ENCODE data around the gene PARP15.

PARP15 gene

GRCh38 chr3:122620399-122620798, 42.9 kb downstream of the PARP15 start:
- Histone ChIP-seq H2AFZ (ENCODE audit: low read depth) (no peak overlapping the region), H3K27me3 (ENCODE audit: insufficient read depth, low read depth) (no peaks in the 10 kb centered on the region), H4K20me1 (ENCODE audit: insufficient read depth) (no peaks in the 10 kb centered on the region), H3K79me2 (ENCODE audit: insufficient read depth, low read depth) (no peaks in the 10 kb centered on the region), H3K4me3 (IDR thresholded peaks at IDR 0.05; ENCODE audit: insufficient read depth, low read depth, low read length) (no peak overlapping the region), H3K4me2 (no peak overlapping the region), H3K9ac (no peak overlapping the region), H3K27ac (no peak overlapping the region), H3K4me1 (ENCODE audit: low read depth, poor library complexity, severe bottlenecking) (no peaks in the 10 kb centered on the region), H3K36me3 (ENCODE audit: insufficient read depth) (no peaks in the 10 kb centered on the region)
- TF ChIP-seq, protein P1, sequence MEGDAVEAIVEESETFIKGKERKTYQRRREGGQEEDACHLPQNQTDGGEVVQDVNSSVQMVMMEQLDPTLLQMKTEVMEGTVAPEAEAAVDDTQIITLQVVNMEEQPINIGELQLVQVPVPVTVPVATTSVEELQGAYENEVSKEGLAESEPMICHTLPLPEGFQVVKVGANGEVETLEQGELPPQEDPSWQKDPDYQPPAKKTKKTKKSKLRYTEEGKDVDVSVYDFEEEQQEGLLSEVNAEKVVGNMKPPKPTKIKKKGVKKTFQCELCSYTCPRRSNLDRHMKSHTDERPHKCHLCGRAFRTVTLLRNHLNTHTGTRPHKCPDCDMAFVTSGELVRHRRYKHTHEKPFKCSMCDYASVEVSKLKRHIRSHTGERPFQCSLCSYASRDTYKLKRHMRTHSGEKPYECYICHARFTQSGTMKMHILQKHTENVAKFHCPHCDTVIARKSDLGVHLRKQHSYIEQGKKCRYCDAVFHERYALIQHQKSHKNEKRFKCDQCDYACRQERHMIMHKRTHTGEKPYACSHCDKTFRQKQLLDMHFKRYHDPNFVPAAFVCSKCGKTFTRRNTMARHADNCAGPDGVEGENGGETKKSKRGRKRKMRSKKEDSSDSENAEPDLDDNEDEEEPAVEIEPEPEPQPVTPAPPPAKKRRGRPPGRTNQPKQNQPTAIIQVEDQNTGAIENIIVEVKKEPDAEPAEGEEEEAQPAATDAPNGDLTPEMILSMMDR (conservative IDR thresholded peaks at IDR 0.05; ENCODE audit: low read depth, low read length): no peak

DNA sequence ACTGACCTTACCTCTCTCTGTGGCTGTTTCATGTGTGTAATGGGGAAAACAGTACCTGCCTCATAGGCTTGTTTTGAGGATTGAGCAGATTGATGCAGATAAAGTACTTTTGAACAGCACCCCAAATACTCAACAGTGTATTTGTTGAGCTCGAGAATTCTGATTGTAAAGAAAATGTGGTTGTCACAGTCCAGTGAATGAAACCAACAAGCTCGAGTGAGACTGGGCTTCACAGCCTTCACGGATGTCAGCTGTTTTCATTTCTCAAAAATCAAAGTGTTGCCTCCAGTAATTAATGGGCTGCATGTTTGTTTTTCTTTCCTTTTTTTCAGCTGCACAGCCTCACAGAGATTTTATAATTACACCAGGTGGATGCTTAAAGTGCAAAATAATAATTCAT, 43.7 kb downstream of the PARP15 start:
- Histone ChIP-seq H3K36me3 (ENCODE audit: insufficient read depth) (no peaks in the 10 kb centered on the region), H3K9ac (no peak overlapping the region), H3K79me2 (ENCODE audit: insufficient read depth, low read depth) (no peaks in the 10 kb centered on the region), H3K4me1 (ENCODE audit: low read depth, poor library complexity, severe bottlenecking) (no peaks in the 10 kb centered on the region), H2AFZ (ENCODE audit: low read depth) (no peak overlapping the region), H3K4me3 (IDR thresholded peaks at IDR 0.05; ENCODE audit: insufficient read depth, low read depth, low read length) (no peak overlapping the region), H3K27me3 (ENCODE audit: insufficient read depth, low read depth) (no peaks in the 10 kb centered on the region), H4K20me1 (ENCODE audit: insufficient read depth) (no peaks in the 10 kb centered on the region), H3K27ac (no peak overlapping the region), H3K4me2 (no peak overlapping the region)
- TF ChIP-seq, protein P1 (conservative IDR thresholded peaks at IDR 0.05; ENCODE audit: low read depth, low read length): no peak

- no peak overlapping the region for H2AFZ ChIP-seq (ENCODE audit: low read depth)
- no peak overlapping the region for H3K4me2 ChIP-seq
- H3K9ac ChIP-seq: no peak overlapping the region
- H3K36me3 ChIP-seq (ENCODE audit: insufficient read depth): no peaks in the 10 kb centered on the region
- H3K4me1 ChIP-seq (ENCODE audit: low read depth, poor library complexity, severe bottlenecking): no peaks in the 10 kb centered on the region
- TF ChIP-seq, protein P1 (conservative IDR thresholded peaks at IDR 0.05; ENCODE audit: low read depth, low read length): no peak
- no peak overlapping the region for H3K27ac ChIP-seq
- H3K27me3 ChIP-seq (ENCODE audit: insufficient read depth, low read depth): no peaks in the 10 kb centered on the region
- H3K79me2 ChIP-seq (ENCODE audit: insufficient read depth, low read depth): no peaks in the 10 kb centered on the region
- H3K4me3 ChIP-seq (IDR thresholded peaks at IDR 0.05; ENCODE audit: insufficient read depth, low read depth, low read length): no peak overlapping the region
- no peaks in the 10 kb centered on the region for H4K20me1 ChIP-seq (ENCODE audit: insufficient read depth)
These were observed 45.8 kb downstream of the PARP15 start for GRCh38 chr3:122623031-122623829.

GRCh38 chr3:122626515-122627180, 49.2 kb downstream of the PARP15 start:
- H3K79me2 ChIP-seq (ENCODE audit: insufficient read depth, low read depth): no peaks in the 10 kb centered on the region
- no peaks in the 10 kb centered on the region for H3K27me3 ChIP-seq (ENCODE audit: insufficient read depth, low read depth)
- no peak overlapping the region for H3K4me3 ChIP-seq (IDR thresholded peaks at IDR 0.05; ENCODE audit: insufficient read depth, low read depth, low read length)
- no peaks in the 10 kb centered on the region for H3K4me1 ChIP-seq (ENCODE audit: low read depth, poor library complexity, severe bottlenecking)
- H3K9ac ChIP-seq: no peak overlapping the region
- no peak overlapping the region for H3K27ac ChIP-seq
- H2AFZ ChIP-seq (ENCODE audit: low read depth): no peak overlapping the region
- no peaks in the 10 kb centered on the region for H4K20me1 ChIP-seq (ENCODE audit: insufficient read depth)
- H3K4me2 ChIP-seq: no peak overlapping the region
- TF ChIP-seq, protein P1 (conservative IDR thresholded peaks at IDR 0.05; ENCODE audit: low read depth, low read length): no peak
- no peaks in the 10 kb centered on the region for H3K36me3 ChIP-seq (ENCODE audit: insufficient read depth)

Data from KMS-11 (cell line).